B cell (primary cell): Measurements from ENCODE around the gene MFAP3L. TPM values are rescaled to one million over a fixed set of nuclear protein-coding genes. Genes with fewer than 3 reads are reported as not detected.

Source experiments
- ATAC-seq: fragments of 200-7000 bp; cut with Tn5 transposase; one replicate; pipeline ENCODE4 v1.10.0; 2021; ENCODE audit warnings: low read depth, mild to moderate bottlenecking, moderate number of reproducible peaks, moderate library complexity
- CTCF ChIA-PET: fragments of 350-600 bp; sonication (Branson Sonifier 250); formaldehyde crosslinking; loops from one replicate; lab custom pipeline; 2021; ENCODE audit warnings: antibody characterized with exemption, inconsistent platforms; lab: Charles Lee
- POLR2A ChIA-PET: fragments of 350-600 bp; sonication (Branson Sonifier 250); formaldehyde crosslinking; loops from one replicate; lab custom pipeline; 2021; ENCODE audit warnings: antibody characterized with exemption; lab: Charles Lee
- DNase-seq: peaks from one replicate; pipeline ENCODE4 v3.0.0; 2013
- H2AFZ ChIP-seq: 2 replicates; pipeline ENCODE4 v1.6.1; 2012; ENCODE audit warnings: mild to moderate bottlenecking, low read depth, low read length; ENCODE audit not compliant: insufficient read depth, poor library complexity, severe bottlenecking
- H3K27ac ChIP-seq, 2 donors: 1 replicate in 1 of 2; 2 replicates in 1 of 2; pipeline ENCODE4 v1.5.1; 2012 to 2013; ENCODE audit warnings: low read length in 2 of 2, mild to moderate bottlenecking in 2 of 2, moderate library complexity in 1 of 2
- H3K27me3 ChIP-seq, 4 experiments: fragments of 200-600 bp in 1 of 4; sonication (generic) in 1 of 4; replicated peaks in 1 of 4; 1 replicate in 2 of 4; 2 replicates in 2 of 4; pipeline versions ENCODE4 v1.6.1 to v1.7.0; 2013 to 2016; ENCODE audit warnings: low read length in 3 of 4, mild to moderate bottlenecking in 2 of 4, mixed read lengths in 1 of 4, moderate library complexity in 1 of 4; ENCODE audit not compliant: insufficient read depth in 4 of 4, control insufficient read depth in 3 of 4; ENCODE audit errors: control extremely low read depth in 1 of 4
- H3K36me3 ChIP-seq, 2 experiments: replicated peaks in 1 of 2; 1 replicate in 1 of 2; 2 replicates in 1 of 2; pipeline versions ENCODE4 v1.6.1 to v1.7.1; 2013; ENCODE audit warnings: low read length in 1 of 2; ENCODE audit not compliant: insufficient read depth in 2 of 2, control insufficient read depth in 1 of 2; ENCODE audit errors: control extremely low read depth in 1 of 2, extremely low read depth in 1 of 2
- H3K4me1 ChIP-seq, 2 donors: fragments of 200-600 bp in 1 of 2; sonication (generic) in 1 of 2; 1 replicate in 1 of 2; 2 replicates in 1 of 2; pipeline versions ENCODE4 v1.5.1 to v1.6.1; 2013 to 2017; ENCODE audit warnings: low read length in 2 of 2; ENCODE audit not compliant: control insufficient read depth in 2 of 2, insufficient read depth in 2 of 2
- H3K4me2 ChIP-seq: replicated peaks from 2 replicates; pipeline ENCODE3; 2012; ENCODE audit warnings: mild to moderate bottlenecking, low read depth, low read length; ENCODE audit not compliant: poor library complexity, severe bottlenecking
- H3K4me3 ChIP-seq, 5 experiments: fragments of 200-600 bp in 1 of 5; sonication (generic) in 1 of 5; 1 replicate in 3 of 5; 2 replicates in 2 of 5; pipeline versions ENCODE4 v1.5.1 to v1.7.0; 2011 to 2016; ENCODE audit warnings: low read length in 4 of 5, mild to moderate bottlenecking in 4 of 5, low read depth in 2 of 5, control low read depth in 1 of 5, moderate library complexity in 1 of 5; ENCODE audit not compliant: insufficient read depth in 1 of 5; ENCODE audit errors: control extremely low read depth in 1 of 5, extremely low read depth in 1 of 5
- H3K79me2 ChIP-seq: fragments of 200-600 bp; sonication (generic); one replicate; pipeline ENCODE4 v1.6.0; 2016; ENCODE audit warnings: low read length; ENCODE audit not compliant: control insufficient read depth, insufficient read depth
- H3K9ac ChIP-seq: fragments of 200-600 bp; sonication (generic); 2 replicates; pipeline ENCODE4 v1.6.1; 2017; ENCODE audit warnings: mild to moderate bottlenecking, low read length, moderate library complexity
- H3K9me3 ChIP-seq, 3 donors: one replicate each; pipeline versions ENCODE4 v1.6.1 to v1.7.1; 2013; ENCODE audit warnings: low read length in 2 of 3; ENCODE audit not compliant: control insufficient read depth in 2 of 3, insufficient read depth in 1 of 3; ENCODE audit errors: control extremely low read depth in 1 of 3
- H4K20me1 ChIP-seq: 2 replicates; pipeline ENCODE4 v1.6.0; 2012; ENCODE audit warnings: mild to moderate bottlenecking, low read length; ENCODE audit not compliant: insufficient read depth, control insufficient read depth, poor library complexity, severe bottlenecking
- H3K27ac Mint-ChIP-seq: one replicate; pipeline ENCODE4 v1.8.0; 2021; ENCODE audit warnings: mixed read lengths
- H3K27me3 Mint-ChIP-seq: one replicate; pipeline ENCODE4 v1.8.0; 2021; ENCODE audit warnings: mixed read lengths
- H3K4me1 Mint-ChIP-seq: one replicate; pipeline ENCODE4 v1.8.0; 2021; ENCODE audit warnings: mixed read lengths
- H3K4me3 Mint-ChIP-seq: one replicate; pipeline ENCODE4 v1.8.0; 2021; ENCODE audit warnings: mixed read lengths
- H3K9me3 Mint-ChIP-seq: one replicate; pipeline ENCODE4 v1.8.0; 2022; ENCODE audit warnings: mixed read lengths; ENCODE audit not compliant: insufficient read depth
- CTCF ChIP-seq: fragments of 200-600 bp; IDR thresholded peaks from one replicate; pipeline ENCODE4 v1.8.0; 2022; ENCODE audit warnings: antibody characterized with exemption, mild to moderate bottlenecking
- EZH2 ChIP-seq: IDR thresholded peaks from 2 replicates; pipeline ENCODE4 v1.6.1; 2012; ENCODE audit warnings: borderline replicate concordance, low read depth, mild to moderate bottlenecking, moderate library complexity, low read length; ENCODE audit not compliant: insufficient read depth, poor library complexity, severe bottlenecking
- WGBS: methylation state at CpG from one replicate; pipeline ENCODE4 v1.1.5; 2013; ENCODE audit warnings: missing lambda C conversion rate; ENCODE audit not compliant: insufficient coverage; 5-methylcytosine and 5-hydroxymethylcytosine counted together
- intact Hi-C: fragments of 100-400 bp; cut with micrococcal nuclease; formaldehyde crosslinking; loops from one replicate; pipeline ENCODE4 v1.10.0; 2022
- polyA plus RNA-seq: library from polyadenylated mRNA; depleted of rRNA; stranded (reverse); fragments of >200 nt; gene quantifications from 2 replicates; pipeline ENCODE4 v1.2.3, GENCODE V29; 2012
- total RNA-seq, 2 donors: library from RNA; stranded (reverse); fragments of 120-200 nt in 1 of 2; gene quantifications; 1 replicate in 1 of 2; 2 replicates in 1 of 2; pipeline versions ENCODE4 v1.2.3 to v1.2.4, GENCODE V29; 2013 to 2022

The MFAP3L gene
- total and polyA plus RNA-seq, 2 donors (not counting 1 experiment from before 2014, with no cell fraction given) = 0.37 to 0.63 TPM

- DNase-seq (no peak), ATAC-seq (no peak)
- ChIA-PET CTCF (interaction anchor here (0.6 kb wide), 1 partner anchor 41 kb away, joined by 3 read pairs; no protein-coding TSS in a partner anchor), POLR2A (no interaction called here)
- Mint-ChIP-seq H3K9me3 (no peaks in the 10 kb centered on the region), H3K4me1 (peaks cover 10% of the 10 kb centered on the region), H3K27ac (no peak overlapping the region), H3K27me3 (peaks cover 13% of the 10 kb centered on the region), H3K4me3 (no peak overlapping the region)
- no peak overlapping the region for H2AFZ ChIP-seq
- no CpG with 5 or more reads among the region's 2 CpGs for WGBS
- no peaks in the 10 kb centered on the region for H4K20me1 ChIP-seq
- no peak for TF ChIP-seq CTCF
- no peak for TF ChIP-seq EZH2
- no peaks in the 10 kb centered on the region for H3K79me2 ChIP-seq
- H3K27ac ChIP-seq = no peak overlapping the region
- H3K36me3 ChIP-seq = no peaks in the 10 kb centered on the region
- no peaks in the 10 kb centered on the region for H3K9me3 ChIP-seq
- intact Hi-C loops = no loop called here
- peaks cover 5 to 8% of the 10 kb centered on the region in 2 donors for H3K4me1 ChIP-seq
- no peak overlapping the region for H3K9ac ChIP-seq
- H3K27me3 ChIP-seq = no peaks in the 10 kb centered on the region
- no peak overlapping the region for H3K4me2 ChIP-seq
- H3K4me3 ChIP-seq = no peak overlapping the region
These were observed 13.6 kb downstream of the MFAP3L start for GRCh38 chr4:170012629-170012958.

DNA sequence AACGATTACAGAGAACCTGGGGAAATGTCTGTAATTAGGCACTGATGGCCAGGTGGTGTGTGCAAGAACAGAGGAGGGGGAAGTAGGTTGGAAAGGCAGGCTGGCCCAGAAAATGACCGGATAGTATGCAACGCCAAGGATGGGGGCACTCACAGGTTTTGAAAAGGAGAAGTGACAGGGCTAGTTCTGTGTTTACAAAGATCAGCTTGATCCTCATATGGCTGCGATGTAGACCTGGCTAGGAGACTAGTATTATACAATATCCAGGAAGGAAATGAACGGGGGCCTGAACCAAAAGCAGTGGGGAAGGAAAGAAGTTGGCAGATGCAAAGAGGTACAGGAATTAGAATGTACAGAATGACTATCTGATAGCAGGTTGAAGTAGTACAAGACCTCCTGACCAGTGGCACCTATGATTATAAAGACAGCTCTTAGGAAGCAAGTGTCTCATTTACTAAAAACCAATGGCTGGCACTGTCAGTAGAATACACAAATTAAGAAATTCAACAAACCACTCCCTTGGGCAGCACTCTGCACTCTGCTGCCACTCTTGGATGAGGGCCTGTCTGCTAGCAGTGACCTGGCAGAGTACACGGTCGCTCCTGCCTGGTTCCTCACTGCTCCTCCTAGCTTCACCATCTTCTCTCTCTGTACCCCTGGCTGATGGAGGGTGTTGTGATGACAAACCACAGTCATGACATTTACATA is 14.1 kb downstream of the MFAP3L start:
- H3K9me3 ChIP-seq = no peaks in the 10 kb centered on the region
- H3K4me3 ChIP-seq = no peak overlapping the region
- no peak overlapping the region for H2AFZ ChIP-seq
- H3K27me3 ChIP-seq = no peaks in the 10 kb centered on the region
- DNase-seq = no peak
- no peaks in the 10 kb centered on the region for H3K79me2 ChIP-seq
- ATAC-seq = no peak
- H3K4me1 ChIP-seq = peaks cover 5 to 8% of the 10 kb centered on the region in 2 donors
- 8% methylated on average over 5 of the region's 7 CpGs for WGBS
- Mint-ChIP-seq H3K27me3 (peaks cover 13% of the 10 kb centered on the region), H3K27ac (no peak overlapping the region), H3K4me1 (peaks cover 10% of the 10 kb centered on the region), H3K9me3 (no peaks in the 10 kb centered on the region), H3K4me3 (no peak overlapping the region)
- intact Hi-C loops = no loop called here
- H4K20me1 ChIP-seq = no peaks in the 10 kb centered on the region
- ChIA-PET CTCF (interaction anchor here (0.6 kb wide), 1 partner anchor 42 kb away, joined by 3 read pairs; no protein-coding TSS in a partner anchor), POLR2A (no interaction called here)
- no peak overlapping the region for H3K4me2 ChIP-seq
- H3K36me3 ChIP-seq = no peaks in the 10 kb centered on the region
- H3K27ac ChIP-seq = no peak overlapping the region
- TF ChIP-seq EZH2 = no peak
- no peak for TF ChIP-seq CTCF
- H3K9ac ChIP-seq = no peak overlapping the region
